ENCODE data around the gene PPP1R8. TPM values are rescaled to one million over a fixed set of nuclear protein-coding genes. Genes with fewer than 3 reads are reported as not detected.
A peak's percentile ranks its signal among the peaks of the same experiment; 100 is the strongest.

Gene PPP1R8
- total and polyA plus RNA-seq, 10 of the 15 experiments (the other 5 are each of a cell fraction or from before 2014, with no cell fraction given): 10.2 to 77.0 (median 53.0) TPM

GRCh38 chr1:27887215-27888021 is 56.8 kb downstream of the PPP1R8 start:
- no peaks in the 10 kb centered on the region; the same call in 2 of the 3 replicates for H3K9me3 ChIP-seq (replicated peaks; ENCODE audit: control insufficient read depth, insufficient read depth, low read length)
- in situ Hi-C loops (cut with MboI) (no loop called here), intact Hi-C loops (cut with micrococcal nuclease; ENCODE audit: unreplicated experiment) (no loop called here)
- RAD21 ChIA-PET (ENCODE audit: unreplicated experiment): interaction anchor here (0.8 to 1.5 kb wide), 3 partner anchors 9 to 29 kb away, joined by 4 to 7 read pairs (median 4); no protein-coding TSS in a partner anchor
- H3K4me1 ChIP-seq (ENCODE audit: control insufficient read depth, insufficient read depth, low read length): peaks cover 85% of the 10 kb centered on the region
- peak; percentile 20 for ATAC-seq
- H3K79me2 ChIP-seq (ENCODE audit: control insufficient read depth, insufficient read depth, low read length): peaks cover 37% of the 10 kb centered on the region
- H2AFZ ChIP-seq (ENCODE audit: control insufficient read depth, low read depth, low read length): no peak overlapping the region
- peak; percentile 79 for FAIRE-seq
- no peaks in the 10 kb centered on the region for H4K20me1 ChIP-seq (ENCODE audit: control insufficient read depth, insufficient read depth)
- peaks cover 17 to 25% of the 10 kb centered on the region in 2 experiments for H3K36me3 ChIP-seq (ENCODE audit: control insufficient read depth in 2 of 2, insufficient read depth in 2 of 2, low read length in 1 of 2)
- no peaks in the 10 kb centered on the region for H3K27me3 ChIP-seq (replicated peaks in 1 of 2; ENCODE audit: control insufficient read depth in 2 of 2, insufficient read depth in 2 of 2, low read length in 1 of 2)
- CTCF ChIA-PET: interaction anchor here (0.6 to 2.0 kb wide), 2 partner anchors 10 to 41 kb away, joined by 3 to 8 read pairs; no protein-coding TSS in a partner anchor
- DNase-seq (ENCODE audit: low read depth, low spot score): peak; percentile 82
- peak overlapping the region; percentile 68 for H3K4me2 ChIP-seq (ENCODE audit: control insufficient read depth, insufficient read depth)
- POLR2A ChIA-PET: interaction anchor here (0.6 to 2.6 kb wide), 6 partner anchors 10 to 760 kb away, joined by 3 to 13 read pairs (median 5); partner anchors contain the start of gene FAM76A
- WGBS (ENCODE audit: insufficient coverage, insufficient replicate concordance, low lambda C conversion rate, missing lambda C conversion rate): 7% methylated on average over 8 of the region's 8 CpGs
- H3K27ac ChIP-seq (ENCODE audit: control insufficient read depth, insufficient read depth): peak overlapping the region; percentile 94
- no TSS peak for BruUV-seq (replicated peaks)
- SMC1A ChIA-PET (ENCODE audit: uncharacterized antibody, unreplicated experiment): interaction anchor here (0.5 to 3.0 kb wide), 6 partner anchors 11 to 61 kb away, joined by 3 to 19 read pairs (median 4); no protein-coding TSS in a partner anchor
- 0 out of 2 replicates have a peak overlapping the region, but pooled peaks have one; percentile 11 for H3K4me3 ChIP-seq
- peak overlapping the region; percentile 48 for H3K9ac ChIP-seq (ENCODE audit: control insufficient read depth, insufficient read depth, low read length)
- TF ChIP-seq, protein P1, sequence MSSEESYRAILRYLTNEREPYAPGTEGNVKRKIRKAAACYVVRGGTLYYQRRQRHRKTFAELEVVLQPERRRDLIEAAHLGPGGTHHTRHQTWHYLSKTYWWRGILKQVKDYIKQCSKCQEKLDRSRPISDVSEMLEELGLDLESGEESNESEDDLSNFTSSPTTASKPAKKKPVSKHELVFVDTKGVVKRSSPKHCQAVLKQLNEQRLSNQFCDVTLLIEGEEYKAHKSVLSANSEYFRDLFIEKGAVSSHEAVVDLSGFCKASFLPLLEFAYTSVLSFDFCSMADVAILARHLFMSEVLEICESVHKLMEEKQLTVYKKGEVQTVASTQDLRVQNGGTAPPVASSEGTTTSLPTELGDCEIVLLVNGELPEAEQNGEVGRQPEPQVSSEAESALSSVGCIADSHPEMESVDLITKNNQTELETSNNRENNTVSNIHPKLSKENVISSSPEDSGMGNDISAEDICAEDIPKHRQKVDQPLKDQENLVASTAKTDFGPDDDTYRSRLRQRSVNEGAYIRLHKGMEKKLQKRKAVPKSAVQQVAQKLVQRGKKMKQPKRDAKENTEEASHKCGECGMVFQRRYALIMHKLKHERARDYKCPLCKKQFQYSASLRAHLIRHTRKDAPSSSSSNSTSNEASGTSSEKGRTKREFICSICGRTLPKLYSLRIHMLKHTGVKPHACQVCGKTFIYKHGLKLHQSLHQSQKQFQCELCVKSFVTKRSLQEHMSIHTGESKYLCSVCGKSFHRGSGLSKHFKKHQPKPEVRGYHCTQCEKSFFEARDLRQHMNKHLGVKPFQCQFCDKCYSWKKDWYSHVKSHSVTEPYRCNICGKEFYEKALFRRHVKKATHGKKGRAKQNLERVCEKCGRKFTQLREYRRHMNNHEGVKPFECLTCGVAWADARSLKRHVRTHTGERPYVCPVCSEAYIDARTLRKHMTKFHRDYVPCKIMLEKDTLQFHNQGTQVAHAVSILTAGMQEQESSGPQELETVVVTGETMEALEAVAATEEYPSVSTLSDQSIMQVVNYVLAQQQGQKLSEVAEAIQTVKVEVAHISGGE (CRISPR knock-in tag; IDR thresholded peaks at IDR 0.05): no peak
- no peak for TF ChIP-seq NRF1 (conservative IDR thresholded peaks at IDR 0.05; ENCODE audit: low read depth, low read length)
- TF ChIP-seq SIX5 (IDR thresholded peaks at IDR 0.05; ENCODE audit: low read depth, low read length, severe bottlenecking): no peak
- TF ChIP-seq ZNF622 (IDR thresholded peaks at IDR 0.05): no peak
- TF ChIP-seq, protein P2, sequence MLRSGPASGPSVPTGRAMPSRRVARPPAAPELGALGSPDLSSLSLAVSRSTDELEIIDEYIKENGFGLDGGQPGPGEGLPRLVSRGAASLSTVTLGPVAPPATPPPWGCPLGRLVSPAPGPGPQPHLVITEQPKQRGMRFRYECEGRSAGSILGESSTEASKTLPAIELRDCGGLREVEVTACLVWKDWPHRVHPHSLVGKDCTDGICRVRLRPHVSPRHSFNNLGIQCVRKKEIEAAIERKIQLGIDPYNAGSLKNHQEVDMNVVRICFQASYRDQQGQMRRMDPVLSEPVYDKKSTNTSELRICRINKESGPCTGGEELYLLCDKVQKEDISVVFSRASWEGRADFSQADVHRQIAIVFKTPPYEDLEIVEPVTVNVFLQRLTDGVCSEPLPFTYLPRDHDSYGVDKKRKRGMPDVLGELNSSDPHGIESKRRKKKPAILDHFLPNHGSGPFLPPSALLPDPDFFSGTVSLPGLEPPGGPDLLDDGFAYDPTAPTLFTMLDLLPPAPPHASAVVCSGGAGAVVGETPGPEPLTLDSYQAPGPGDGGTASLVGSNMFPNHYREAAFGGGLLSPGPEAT (IDR thresholded peaks at IDR 0.05; ENCODE audit: low read depth): 0 out of 2 replicates have a peak, but pooled peaks have one; percentile 41
- peak; percentile 22 to 26; a peak in 2 of 4 replicates for TF ChIP-seq BHLHE40 (IDR thresholded peaks at IDR 0.05; ENCODE audit: borderline replicate concordance in 1 of 2, low read depth in 2 of 2, low read length in 1 of 2)
- peak; percentile 78 for TF ChIP-seq SPI1 (IDR thresholded peaks at IDR 0.05; ENCODE audit: borderline replicate concordance, insufficient read depth, low read depth, low read length)
- TF ChIP-seq NR2F1 (conservative IDR thresholded peaks at IDR 0.05): no peak
- peak; percentile 80; the same call in 1 of the 2 replicates for TF ChIP-seq POLR2AphosphoS2 (IDR thresholded peaks at IDR 0.05; ENCODE audit: low read depth, low read length)
- no peak for TF ChIP-seq CEBPB (IDR thresholded peaks at IDR 0.05; ENCODE audit: borderline replicate concordance in 1 of 2, low read depth in 2 of 2, low read length in 2 of 2)
- TF ChIP-seq DPF2 (IDR thresholded peaks at IDR 0.05): peak; percentile 53; the same call in 1 of the 2 replicates
- peak in 1 of 2 experiments; percentile 53; a peak in 2 of 4 replicates for TF ChIP-seq EP300 (IDR thresholded peaks at IDR 0.05; ENCODE audit: borderline replicate concordance in 1 of 2, control insufficient read depth in 1 of 2, low read depth in 2 of 2, low read length in 2 of 2)
- TF ChIP-seq SMC3 (IDR thresholded peaks at IDR 0.05; ENCODE audit: borderline replicate concordance, low read length): peak; percentile 20; the same call in 1 of the 2 replicates
- TF ChIP-seq EED (IDR thresholded peaks at IDR 0.05; ENCODE audit: low read depth): peak; percentile 87; the same call in 1 of the 2 replicates
- peak; percentile 73 for TF ChIP-seq GATAD2B (conservative IDR thresholded peaks at IDR 0.05; ENCODE audit: low read depth)
- TF ChIP-seq POU2F2 (IDR thresholded peaks at IDR 0.05; ENCODE audit: borderline replicate concordance, low read depth, low read length): 0 out of 3 replicates have a peak, but pooled peaks have one; percentile 35
- TF ChIP-seq PAX5 (IDR thresholded peaks at IDR 0.05; ENCODE audit: borderline replicate concordance, low read depth, low read length): peak; percentile 52; the same call in 1 of the 2 replicates
